ENCODE measurements around the gene SCAF1. TPM values are rescaled to one million over a fixed set of nuclear protein-coding genes. Genes with fewer than 3 reads are reported as not detected.

Gene SCAF1
- total RNA-seq, 3 donors from 2014 or later (not counting 1 experiment from before 2014, with no cell fraction given) = 38.9 to 46.2 (median 44.9) TPM

DNA sequence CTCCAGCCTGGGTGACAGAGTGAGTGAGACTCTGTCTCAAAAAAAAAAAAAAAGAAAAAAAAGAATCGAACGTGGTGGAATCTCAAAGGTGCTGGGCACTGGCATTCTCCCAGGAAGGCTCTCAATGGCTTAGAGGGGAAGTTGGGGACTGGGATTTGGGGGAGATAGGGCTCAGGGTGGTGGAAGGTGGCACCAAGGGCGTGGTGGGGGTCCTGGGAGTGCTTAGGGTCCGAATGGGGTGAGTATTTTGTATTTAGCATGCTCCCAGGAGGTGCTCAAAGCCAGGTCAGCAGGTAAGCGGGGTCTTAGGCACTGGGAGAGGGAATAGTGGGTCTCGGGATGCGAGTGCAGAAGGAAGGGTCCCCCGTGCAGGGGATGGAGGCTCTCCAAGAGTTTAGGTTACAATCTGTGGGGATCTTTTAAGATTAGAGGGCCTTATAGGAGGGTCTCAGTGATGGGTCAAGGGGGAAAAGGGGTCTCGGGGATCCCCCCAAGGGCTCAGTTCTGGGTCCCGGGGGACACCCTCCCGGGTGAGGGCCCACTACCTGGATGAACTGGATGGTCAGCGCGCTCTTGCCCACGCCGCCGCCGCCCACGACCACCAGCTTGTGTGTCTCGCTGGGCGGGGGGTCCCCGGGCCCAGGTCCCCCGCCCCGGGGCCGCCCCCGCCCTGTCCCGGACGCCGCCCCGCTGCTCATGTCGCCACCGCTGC lies 2.5 kb upstream of the SCAF1 start:
- Histone ChIP-seq H3K27ac (ENCODE audit: low read length) (peak overlapping the region; percentile 41), H3K36me3 (ENCODE audit: control insufficient read depth, insufficient read depth, low read length) (no peaks in the 10 kb centered on the region), H3K9me3 (ENCODE audit: control insufficient read depth, insufficient read depth, low read length) (no peaks in the 10 kb centered on the region), H3K27me3 (ENCODE audit: control insufficient read depth, insufficient read depth, low read length) (no peaks in the 10 kb centered on the region), H3K4me3 (ENCODE audit: low read length) (peak overlapping the region; percentile 32), H3K4me1 (ENCODE audit: control insufficient read depth, insufficient read depth, low read length) (peaks cover 44% of the 10 kb centered on the region)
- no peaks in the 10 kb centered on the region for H3K27me3 Mint-ChIP-seq (ENCODE audit: low read depth in 2 of 2)
- peaks cover 44 to 60% of the 10 kb centered on the region in 2 donors for H3K4me1 Mint-ChIP-seq
- H3K4me3 Mint-ChIP-seq = peak overlapping the region; percentile 93
- TF ChIP-seq, protein P1, sequence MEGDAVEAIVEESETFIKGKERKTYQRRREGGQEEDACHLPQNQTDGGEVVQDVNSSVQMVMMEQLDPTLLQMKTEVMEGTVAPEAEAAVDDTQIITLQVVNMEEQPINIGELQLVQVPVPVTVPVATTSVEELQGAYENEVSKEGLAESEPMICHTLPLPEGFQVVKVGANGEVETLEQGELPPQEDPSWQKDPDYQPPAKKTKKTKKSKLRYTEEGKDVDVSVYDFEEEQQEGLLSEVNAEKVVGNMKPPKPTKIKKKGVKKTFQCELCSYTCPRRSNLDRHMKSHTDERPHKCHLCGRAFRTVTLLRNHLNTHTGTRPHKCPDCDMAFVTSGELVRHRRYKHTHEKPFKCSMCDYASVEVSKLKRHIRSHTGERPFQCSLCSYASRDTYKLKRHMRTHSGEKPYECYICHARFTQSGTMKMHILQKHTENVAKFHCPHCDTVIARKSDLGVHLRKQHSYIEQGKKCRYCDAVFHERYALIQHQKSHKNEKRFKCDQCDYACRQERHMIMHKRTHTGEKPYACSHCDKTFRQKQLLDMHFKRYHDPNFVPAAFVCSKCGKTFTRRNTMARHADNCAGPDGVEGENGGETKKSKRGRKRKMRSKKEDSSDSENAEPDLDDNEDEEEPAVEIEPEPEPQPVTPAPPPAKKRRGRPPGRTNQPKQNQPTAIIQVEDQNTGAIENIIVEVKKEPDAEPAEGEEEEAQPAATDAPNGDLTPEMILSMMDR (IDR thresholded peaks at IDR 0.05) = no peak
- peak in 1 of 2 donors; percentile 42 for DNase-seq
- H3K27ac Mint-ChIP-seq = peak overlapping the region; percentile 96 to 100
- WGBS (ENCODE audit: insufficient coverage) = 5% methylated on average over 31 of the region's 31 CpGs
- no peak for ATAC-seq
- intact Hi-C loops (cut with micrococcal nuclease) = loop anchor here (1.0 to 5.0 kb wide), 6 partner anchors 38 to 1002 kb away; partner anchors contain the start of genes AKT1S1, DBP, NOSIP and PRMT1
- H3K9me3 Mint-ChIP-seq = no peaks in the 10 kb centered on the region
- H3K36me3 Mint-ChIP-seq = no peaks in the 10 kb centered on the region

DNA sequence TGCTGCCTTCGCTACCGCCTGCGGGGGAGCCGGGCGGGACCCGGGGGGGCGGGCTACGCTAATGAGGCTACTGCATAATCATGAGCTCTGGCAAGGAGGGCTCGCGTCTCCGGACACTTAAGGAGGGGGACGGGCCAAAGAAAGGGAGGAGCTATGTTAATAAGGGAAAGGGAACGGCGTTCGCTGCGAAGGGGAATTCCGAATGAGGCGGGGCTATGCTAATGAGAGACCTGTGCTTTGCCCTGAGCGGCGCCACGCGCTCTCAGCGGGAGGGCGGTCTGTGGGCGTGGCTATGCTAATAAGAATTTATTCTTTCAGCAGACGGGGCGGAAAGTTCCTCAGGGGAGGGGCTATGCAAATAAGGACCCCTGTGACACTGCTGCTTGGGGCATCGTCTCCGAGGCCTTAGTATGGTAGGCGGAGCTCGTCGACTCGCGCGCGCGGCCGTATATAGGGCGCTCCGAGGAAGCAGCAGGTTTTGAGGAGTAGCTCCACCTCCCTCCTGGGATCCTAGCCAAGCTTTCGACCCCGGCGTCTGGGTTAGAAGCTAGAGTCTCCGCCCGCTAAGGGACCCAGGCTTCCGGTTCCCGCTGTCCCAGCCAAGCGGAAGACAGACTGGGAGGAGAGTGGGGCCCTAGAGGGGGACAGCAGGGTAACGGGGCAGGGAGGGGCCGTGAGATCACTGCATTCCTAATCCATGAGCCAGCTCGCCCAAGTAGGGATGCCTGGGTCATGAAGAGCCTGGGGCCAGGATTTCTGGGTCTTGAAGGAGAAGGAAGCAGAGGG lies 1.7 kb upstream of the SCAF1 start, which contains the start of gene RRAS:
Gene RRAS (minus strand): TSS at position 31 of the 786 bp plus-strand sequence. CDS start 45 bp downstream, outside the sequence.
- Histone ChIP-seq H3K9me3 (ENCODE audit: control insufficient read depth, insufficient read depth, low read length) (no peaks in the 10 kb centered on the region), H3K4me1 (ENCODE audit: control insufficient read depth, insufficient read depth, low read length) (peaks cover 44% of the 10 kb centered on the region), H3K4me3 (ENCODE audit: low read length) (peak within 1 kb of the TSS; percentile 58), H3K27me3 (ENCODE audit: control insufficient read depth, insufficient read depth, low read length) (no peaks in the 10 kb centered on the region), H3K27ac (ENCODE audit: low read length) (peak within 1 kb of the TSS; percentile 86), H3K36me3 (ENCODE audit: control insufficient read depth, insufficient read depth, low read length) (no peaks in the 10 kb centered on the region)
- peak; percentile 71 to 87 (median 73) for ATAC-seq
- WGBS (ENCODE audit: insufficient coverage) = under 1% methylated on average over 51 of the region's 51 CpGs
- TF ChIP-seq, protein P1 (IDR thresholded peaks at IDR 0.05) = no peak
- H3K4me3 Mint-ChIP-seq = peak within 1 kb of the TSS; percentile 93
- no peaks in the 10 kb centered on the region for H3K27me3 Mint-ChIP-seq (ENCODE audit: low read depth in 2 of 2)
- DNase-seq = peak; percentile 99 to 100
- H3K4me1 Mint-ChIP-seq = peaks cover 45 to 63% of the 10 kb centered on the region in 2 donors
- H3K36me3 Mint-ChIP-seq = no peaks in the 10 kb centered on the region
- H3K27ac Mint-ChIP-seq = peak within 1 kb of the TSS; percentile 96 to 100
- no peaks in the 10 kb centered on the region for H3K9me3 Mint-ChIP-seq
- intact Hi-C loops (cut with micrococcal nuclease) = loop anchor here (1.0 to 5.0 kb wide), 6 partner anchors 37 to 1003 kb away; partner anchors contain the start of genes AKT1S1, DBP, NOSIP and PRMT1

DNA sequence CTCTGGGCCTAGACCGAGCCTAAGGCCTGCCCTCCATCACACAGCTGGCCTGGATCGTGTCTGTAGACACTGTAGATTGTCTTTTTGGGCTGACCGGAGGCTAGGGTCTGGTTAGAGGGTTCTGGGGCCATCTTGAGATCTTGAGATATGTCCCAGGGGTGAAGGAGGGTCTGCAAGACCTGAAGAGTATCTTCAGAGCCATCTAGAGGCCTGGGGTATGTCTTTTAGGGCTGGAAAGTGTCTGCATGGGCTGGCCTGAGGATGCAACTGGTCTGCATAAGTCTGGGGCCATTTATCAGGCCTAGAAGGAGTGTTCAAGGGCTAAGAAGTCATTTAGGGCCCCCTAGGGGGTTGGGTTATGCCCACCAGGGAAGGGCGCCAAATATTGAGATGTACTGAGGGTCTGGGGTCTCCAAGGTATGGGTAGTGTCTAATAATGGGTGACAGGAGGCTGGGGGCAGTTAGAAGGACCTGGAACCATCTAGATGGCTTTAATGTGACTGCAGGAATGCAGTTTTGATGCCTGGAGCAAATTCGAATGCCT lies 555 bp downstream of the SCAF1 start:
- peaks cover 45 to 67% of the 10 kb centered on the region in 2 donors for H3K4me1 Mint-ChIP-seq
- no peak for DNase-seq
- TF ChIP-seq, protein P1 (IDR thresholded peaks at IDR 0.05) = no peak
- Histone ChIP-seq H3K4me1 (ENCODE audit: control insufficient read depth, insufficient read depth, low read length) (peaks cover 44% of the 10 kb centered on the region), H3K36me3 (ENCODE audit: control insufficient read depth, insufficient read depth, low read length) (peaks cover 13% of the 10 kb centered on the region), H3K27ac (ENCODE audit: low read length) (peak overlapping the region; percentile 88), H3K27me3 (ENCODE audit: control insufficient read depth, insufficient read depth, low read length) (no peaks in the 10 kb centered on the region), H3K4me3 (ENCODE audit: low read length) (peak overlapping the region; percentile 84), H3K9me3 (ENCODE audit: control insufficient read depth, insufficient read depth, low read length) (no peaks in the 10 kb centered on the region)
- H3K36me3 Mint-ChIP-seq = no peaks in the 10 kb centered on the region
- H3K27me3 Mint-ChIP-seq (ENCODE audit: low read depth in 2 of 2) = no peaks in the 10 kb centered on the region
- intact Hi-C loops (cut with micrococcal nuclease) = loop anchor here (1.0 to 5.0 kb wide), 2 partner anchors 22 to 1005 kb away; partner anchors contain the start of gene DBP
- ATAC-seq = no peak
- H3K4me3 Mint-ChIP-seq = peak overlapping the region; percentile 93
- 19% methylated on average over 5 of the region's 5 CpGs for WGBS (ENCODE audit: insufficient coverage)
- H3K27ac Mint-ChIP-seq = peak overlapping the region; percentile 96 to 100
- no peaks in the 10 kb centered on the region for H3K9me3 Mint-ChIP-seq

Measured in natural killer cell (primary cell).